ENCODE data around the gene MAT2B.

DNA sequence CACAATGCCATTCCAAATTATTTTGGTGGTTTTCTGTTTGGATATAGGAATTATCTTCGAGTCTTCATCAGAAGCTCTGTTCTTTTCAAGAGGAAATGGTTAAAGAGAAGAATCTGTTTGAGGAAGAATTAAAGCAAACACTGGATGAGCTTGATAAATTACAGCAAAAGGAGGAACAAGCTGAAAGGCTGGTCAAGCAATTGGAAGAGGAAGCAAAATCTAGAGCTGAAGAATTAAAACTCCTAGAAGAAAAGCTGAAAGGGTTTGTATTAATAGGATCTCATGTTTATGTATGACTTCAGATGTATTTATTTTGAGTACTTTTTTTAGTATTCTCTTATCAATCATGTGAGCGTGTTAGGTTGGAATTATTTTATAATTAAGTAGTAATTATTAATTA is 30.0 kb upstream of the MAT2B start:
- TF ChIP-seq ELF4 (IDR thresholded peaks at IDR 0.05) (no peak), ZNF384 (IDR thresholded peaks at IDR 0.05) (no peak), SP1 (IDR thresholded peaks at IDR 0.05) (no peak), FOXK2 (IDR thresholded peaks at IDR 0.05) (no peak), LEF1 (IDR thresholded peaks at IDR 0.05; ENCODE audit: borderline replicate concordance) (no peak)

All from HEK293T (cell line).